Measurements from ENCODE around the gene PRKCG.

The PRKCG gene

DNA sequence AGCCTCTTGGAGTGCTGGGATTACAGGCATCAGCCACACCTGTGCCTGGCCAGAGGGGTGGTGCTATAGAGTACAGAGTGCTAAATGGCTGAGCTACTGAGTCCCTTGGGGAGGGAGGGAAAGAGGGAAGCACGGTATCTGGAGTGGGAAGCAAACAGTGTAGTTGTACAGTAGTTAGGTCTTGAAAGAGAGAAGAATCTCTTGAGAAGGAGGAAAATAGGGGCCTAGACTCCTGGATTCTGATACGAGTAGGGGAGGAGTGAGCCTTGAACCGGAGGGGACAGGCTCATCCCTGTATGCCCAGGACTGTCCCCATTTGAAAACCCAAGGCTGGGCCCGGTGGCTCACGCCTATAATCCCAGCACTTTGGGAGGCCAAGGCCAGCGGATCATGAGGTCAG is 9.2 kb upstream of the PRKCG start:
- DNase-seq = no peak

GRCh38 chr19:53873773-53874605 is 8.0 kb upstream of the PRKCG start:
- no peak for DNase-seq

DNA sequence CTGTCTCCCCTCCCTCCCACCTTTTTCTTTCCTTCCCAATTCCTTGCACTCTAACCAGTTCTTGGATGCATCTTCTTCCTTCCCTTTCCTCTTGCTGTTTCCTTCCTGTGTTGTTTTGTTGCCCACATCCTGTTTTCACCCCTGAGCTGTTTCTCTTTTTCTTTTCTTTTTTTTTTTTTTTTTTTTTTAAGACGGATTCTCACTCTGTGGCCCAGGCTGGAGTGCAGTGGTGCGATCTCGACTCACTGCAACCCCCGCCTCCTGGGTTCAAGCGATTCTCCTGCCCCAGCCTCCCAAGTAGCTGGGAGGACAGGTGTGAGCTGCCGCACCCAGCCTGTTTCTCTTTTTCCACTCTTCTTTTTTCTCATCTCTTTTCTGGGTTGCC is 7.4 kb upstream of the PRKCG start:
- no peak for DNase-seq

- no peak for DNase-seq
Measured at GRCh38 chr19:53875602-53876325, 6.2 kb upstream of the PRKCG start.

DNA sequence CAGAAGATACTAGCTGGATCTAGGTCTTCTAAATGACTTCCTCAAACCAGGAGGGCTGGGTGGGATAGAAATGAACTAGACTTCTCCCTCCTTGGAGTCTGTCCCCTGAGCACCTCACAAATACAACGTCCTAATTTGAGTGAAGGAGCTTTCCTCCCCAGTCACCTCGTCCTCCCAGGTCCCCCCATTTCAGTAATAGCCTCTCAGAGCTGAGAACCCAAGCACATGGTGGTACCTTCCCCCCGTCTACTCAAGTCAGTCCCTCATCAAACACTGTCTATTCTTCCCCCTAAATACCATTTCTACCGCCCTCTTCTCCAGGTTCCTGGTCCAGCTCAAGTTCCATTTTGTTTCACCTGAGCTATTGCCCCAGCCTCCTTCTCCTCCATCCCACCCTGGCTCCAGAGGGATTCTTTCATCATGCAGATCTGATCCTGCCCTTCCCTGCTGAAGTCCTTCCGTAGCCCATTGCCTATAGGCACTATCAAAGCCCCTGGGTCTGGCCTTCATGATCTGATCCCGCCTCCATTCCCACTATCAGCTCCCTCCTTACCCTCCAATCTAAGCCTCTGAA is 5.3 kb upstream of the PRKCG start:
- no peak for DNase-seq

DNA sequence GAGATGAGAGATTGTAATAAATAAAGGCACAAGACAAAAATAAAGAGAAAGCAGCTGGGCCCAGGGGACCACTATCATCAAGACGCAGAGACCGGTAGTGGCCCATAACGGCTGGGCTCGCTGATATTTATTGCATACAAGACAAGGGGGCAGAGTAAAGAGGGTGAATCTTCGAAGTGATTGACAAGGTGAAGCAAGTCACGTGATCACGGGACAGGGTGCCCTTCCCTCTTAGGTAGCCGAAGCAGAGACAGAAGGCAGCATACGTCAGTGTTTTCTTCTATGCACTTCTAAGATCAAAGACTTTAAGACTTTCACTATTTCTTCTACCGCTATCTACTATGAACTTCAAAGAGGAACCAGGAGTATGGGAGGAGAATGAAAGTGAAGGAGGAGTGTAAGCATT is 4.6 kb upstream of the PRKCG start:
- DNase-seq = peak; percentile 58

- no peak for DNase-seq
Measured at GRCh38 chr19:53878776-53879139, 3.2 kb upstream of the PRKCG start.

GRCh38 chr19:53879140-53880081 is 2.6 kb upstream of the PRKCG start:
- DNase-seq = peak; percentile 80

DNA sequence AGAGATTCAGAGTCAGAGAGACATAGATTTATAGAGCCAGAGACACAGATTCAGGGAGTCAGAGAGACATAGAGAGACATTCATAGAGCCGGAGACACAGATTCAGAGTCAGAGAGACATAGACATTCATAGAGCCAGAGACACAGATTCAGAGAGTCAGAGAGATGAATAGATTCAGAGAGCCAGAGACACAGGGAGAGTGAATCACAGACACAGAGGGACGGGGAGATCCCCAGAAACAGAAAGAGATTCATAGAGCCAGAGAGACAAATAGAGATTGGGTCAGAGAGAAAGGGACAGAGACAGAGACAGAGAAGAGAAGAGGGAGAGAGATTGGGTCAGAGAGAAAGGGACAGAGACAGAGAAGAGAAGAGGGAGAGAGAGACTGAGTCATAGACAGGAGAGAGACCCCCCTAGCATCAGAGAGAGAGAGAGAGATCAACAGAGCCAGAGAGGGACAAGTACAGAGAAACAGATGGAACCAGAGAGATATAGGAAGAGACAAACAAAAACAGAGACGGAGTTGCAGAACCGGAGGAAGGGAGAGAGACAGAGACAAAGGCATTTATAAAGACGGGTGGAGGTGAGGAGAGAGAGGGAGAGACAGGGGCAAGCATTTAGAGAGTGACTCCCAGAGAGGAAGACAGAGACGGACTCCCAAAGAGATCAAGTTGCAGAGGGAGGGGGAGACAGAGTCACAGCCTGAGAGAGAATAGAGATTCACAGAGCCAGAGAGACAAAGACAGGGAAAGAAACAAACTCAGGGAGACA is 1.1 kb upstream of the PRKCG start:
- no peak for DNase-seq

DNA sequence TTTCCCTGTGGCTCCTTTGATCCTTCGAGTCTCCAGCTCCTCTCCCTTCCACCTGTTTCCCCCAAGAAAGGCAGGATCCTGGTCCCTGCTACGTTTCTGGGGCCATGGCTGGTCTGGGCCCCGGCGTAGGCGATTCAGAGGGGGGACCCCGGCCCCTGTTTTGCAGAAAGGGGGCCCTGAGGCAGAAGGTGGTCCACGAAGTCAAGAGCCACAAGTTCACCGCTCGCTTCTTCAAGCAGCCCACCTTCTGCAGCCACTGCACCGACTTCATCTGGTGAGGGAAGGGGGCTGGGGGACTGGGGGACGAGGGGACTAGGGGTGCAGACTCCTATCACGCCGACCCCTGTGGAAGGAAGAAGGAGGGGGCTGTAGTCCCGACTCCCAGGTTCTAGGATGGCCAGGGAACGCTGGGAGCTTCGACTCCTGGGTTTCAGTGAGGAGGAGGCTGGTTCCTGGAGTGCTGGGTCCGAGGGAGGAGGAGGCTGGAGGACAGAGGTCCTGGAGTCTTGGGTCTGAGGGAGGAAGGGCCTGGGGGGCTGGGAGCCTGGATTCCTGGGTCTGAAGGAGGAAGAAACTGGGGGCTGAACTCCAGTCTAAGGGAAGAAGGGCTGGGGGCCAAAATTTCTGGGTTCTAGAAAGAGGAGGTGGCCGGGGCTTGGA is 524 bp downstream of the PRKCG start:
- no peak for DNase-seq

GRCh38 chr19:53883231-53883661 is 1.2 kb downstream of the PRKCG start:
- DNase-seq = no peak

DNA sequence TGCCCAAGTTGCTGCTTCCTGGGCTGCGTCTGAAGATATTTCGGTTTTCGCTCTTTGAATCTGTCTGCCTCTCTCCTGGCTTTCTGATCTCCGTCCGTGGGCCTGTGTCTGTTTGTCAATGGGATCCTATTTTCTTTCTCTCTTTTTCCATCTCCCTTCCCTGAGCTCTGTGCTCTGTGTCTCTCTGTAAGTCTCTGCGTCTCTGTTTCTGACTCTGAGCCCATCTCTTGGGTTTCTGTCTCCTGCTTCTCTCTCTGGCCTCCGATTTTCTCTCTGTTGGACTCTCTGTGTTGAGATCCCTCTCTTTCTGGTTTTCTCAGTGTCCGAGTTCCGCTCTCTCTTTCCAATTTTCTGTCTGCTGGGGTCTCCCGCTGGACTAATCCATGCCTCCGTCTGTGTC is 1.7 kb downstream of the PRKCG start:
- no peak for DNase-seq

DNA sequence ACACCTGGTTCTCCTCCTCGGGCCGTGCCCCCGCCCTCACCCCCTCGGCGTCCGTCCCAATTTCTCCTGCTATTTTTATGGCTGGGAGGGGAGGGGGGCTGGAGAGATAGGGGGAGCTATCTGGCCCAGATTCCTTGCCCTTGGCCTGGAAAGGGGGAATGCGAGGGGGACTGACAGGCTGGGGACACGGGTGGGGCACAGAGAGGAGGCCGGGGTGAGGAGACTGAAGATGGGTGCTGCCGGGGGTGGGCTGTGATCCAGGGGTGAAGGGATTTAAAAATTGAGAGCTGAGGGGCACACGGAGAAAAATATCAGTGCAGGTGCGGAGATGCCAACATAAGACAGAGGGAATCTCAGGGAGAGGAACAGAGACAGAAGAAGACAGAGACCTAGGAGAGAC is 2.3 kb downstream of the PRKCG start:
- no peak for DNase-seq

DNA sequence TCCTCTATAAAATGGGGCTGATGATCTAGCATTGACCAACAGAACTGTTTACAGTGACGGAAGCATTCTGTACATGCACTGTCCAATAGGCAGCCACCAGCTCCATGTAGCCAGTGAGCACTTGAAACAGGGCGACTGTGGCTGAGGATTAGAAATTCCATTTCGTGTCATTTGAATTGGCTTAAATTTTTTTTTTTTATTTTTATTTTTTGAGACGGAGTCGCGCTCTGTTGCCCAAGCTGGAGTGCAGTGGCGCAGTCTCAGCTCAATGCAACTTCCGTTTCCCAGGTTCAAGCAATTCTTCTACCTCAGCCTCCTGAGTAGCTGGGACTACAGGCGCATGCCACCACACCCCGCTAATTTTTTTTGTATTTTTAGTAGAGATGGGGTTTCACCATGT is 3.0 kb downstream of the PRKCG start:
- no peak for DNase-seq

DNA sequence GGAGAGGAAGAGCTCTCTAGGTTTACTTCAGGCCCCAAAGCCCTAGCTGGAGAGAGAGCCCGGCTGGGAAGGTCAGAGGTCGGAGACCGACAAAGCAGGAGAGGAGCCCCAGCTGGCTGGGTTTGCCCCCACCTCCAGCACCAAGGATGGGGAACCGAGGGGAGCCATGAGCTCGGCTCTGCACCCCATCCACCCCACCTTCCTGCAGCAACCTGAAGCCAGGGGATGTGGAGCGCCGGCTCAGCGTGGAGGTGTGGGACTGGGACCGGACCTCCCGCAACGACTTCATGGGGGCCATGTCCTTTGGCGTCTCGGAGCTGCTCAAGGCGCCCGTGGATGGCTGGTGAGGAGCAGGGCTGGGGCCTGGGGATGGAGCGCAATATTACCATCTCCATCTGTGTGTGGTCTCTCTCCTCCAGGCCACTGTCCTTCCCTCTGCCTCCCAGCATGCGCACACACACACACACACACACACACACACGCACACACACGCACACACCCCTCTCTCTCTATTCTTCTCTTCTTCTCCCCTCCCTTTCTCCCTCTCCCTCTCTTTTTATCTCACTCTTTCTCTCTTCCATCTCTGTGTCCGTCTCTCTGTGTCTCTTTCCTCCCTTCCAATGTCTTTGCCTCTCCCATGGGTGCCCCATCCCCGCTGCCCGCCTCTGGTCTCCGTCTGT is 10.4 kb downstream of the PRKCG start:
- no peak for DNase-seq

DNA sequence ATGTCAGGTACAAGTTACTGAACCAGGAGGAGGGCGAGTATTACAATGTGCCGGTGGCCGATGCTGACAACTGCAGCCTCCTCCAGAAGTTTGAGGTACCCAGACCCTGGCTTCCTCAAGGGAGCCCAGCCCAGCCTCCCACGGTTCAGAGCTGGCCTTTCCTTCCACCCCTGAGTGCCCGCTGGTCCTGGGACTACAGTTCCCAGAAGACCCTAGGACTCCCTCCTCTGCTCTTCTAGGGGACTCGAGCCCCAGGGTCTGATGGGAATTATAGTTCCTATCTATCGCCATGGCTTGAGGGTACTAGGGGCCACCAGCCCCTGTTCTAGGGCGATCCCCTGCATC is 11.0 kb downstream of the PRKCG start:
- no peak for DNase-seq

DNA sequence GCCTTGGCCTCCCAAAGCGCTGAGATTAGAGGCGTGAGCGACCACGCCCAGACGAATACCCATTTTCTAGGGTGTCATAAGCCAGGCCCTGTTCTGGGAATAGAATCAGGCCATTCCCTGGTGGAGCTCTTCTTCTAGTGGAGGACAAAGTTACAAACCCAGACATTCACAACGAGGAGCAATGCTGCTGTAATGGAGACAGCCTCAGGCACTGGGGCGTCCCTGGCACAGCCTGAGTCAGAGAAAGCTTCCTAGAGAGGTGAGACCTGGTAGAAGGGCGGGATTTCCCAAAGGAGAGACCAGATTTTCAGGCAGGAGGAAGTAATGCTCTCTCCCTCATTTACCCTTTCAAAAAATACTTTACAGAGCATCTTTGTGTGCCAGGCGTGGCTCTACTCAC is 12.7 kb downstream of the PRKCG start:
- no peak for DNase-seq

- no peak for DNase-seq
Measured at GRCh38 chr19:53896682-53897081, 14.7 kb downstream of the PRKCG start.

GRCh38 chr19:53897459-53897858 is 15.5 kb downstream of the PRKCG start:
- no peak for DNase-seq

DNA sequence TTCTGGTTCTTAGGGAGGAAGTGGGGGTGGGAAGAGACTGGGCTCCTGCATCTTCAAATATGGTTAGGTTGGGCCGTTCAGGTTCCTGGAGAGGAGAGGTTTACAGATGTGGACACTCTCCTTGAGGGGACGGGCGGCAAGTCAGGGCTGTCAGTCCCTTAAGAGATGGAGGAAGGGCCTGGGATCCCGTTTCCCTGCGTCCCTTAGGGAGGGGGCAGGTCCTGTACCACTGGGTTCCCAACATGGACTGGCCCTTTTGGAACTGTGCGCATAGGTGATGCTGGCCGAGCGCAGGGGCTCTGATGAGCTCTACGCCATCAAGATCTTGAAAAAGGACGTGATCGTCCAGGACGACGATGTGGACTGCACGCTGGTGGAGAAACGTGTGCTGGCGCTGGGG is 16.2 kb downstream of the PRKCG start:
- DNase-seq = no peak
